ENCODE measurements around the gene ATOSB.
"Not testable (repeated sequence)": the region's sequence is repeated elsewhere in the genome, so short reads cannot be mapped to it uniquely, and the experiment has no call there.

- not testable (repeated sequence) for TF ChIP-seq CTCF, POLR2A (IDR thresholded peaks at IDR 0.05)
These were observed 32.4 kb upstream of the ATOSB start for GRCh38 chr9:35147941-35148563.
